ENCODE results near the gene MYH9.

The MYH9 gene

GRCh38 chr22:36419177-36419911 is 31.6 kb upstream of the MYH9 start:
- TF ChIP-seq CTCF (IDR thresholded peaks at IDR 0.05; ENCODE audit: insufficient read depth, missing control alignments) = no peak
- no peak for FAIRE-seq
- DNase-seq (ENCODE audit: insufficient read length, low spot score) = no peak

- no peak for DNase-seq (ENCODE audit: insufficient read length, low spot score)
- TF ChIP-seq CTCF (IDR thresholded peaks at IDR 0.05; ENCODE audit: insufficient read depth, missing control alignments) = no peak
- no peak for FAIRE-seq
These were observed 29.5 kb upstream of the MYH9 start for GRCh38 chr22:36417281-36417686.

- TF ChIP-seq CTCF (IDR thresholded peaks at IDR 0.05; ENCODE audit: insufficient read depth, missing control alignments) = no peak
- FAIRE-seq (no peak), DNase-seq (ENCODE audit: insufficient read length, low spot score) (no peak)
These were observed 27.8 kb upstream of the MYH9 start for GRCh38 chr22:36415415-36416168.

- no peak for TF ChIP-seq CTCF (IDR thresholded peaks at IDR 0.05; ENCODE audit: insufficient read depth, missing control alignments)
- FAIRE-seq (no peak), DNase-seq (ENCODE audit: insufficient read length, low spot score) (no peak)
These were observed 25.4 kb upstream of the MYH9 start for GRCh38 chr22:36413022-36413775.

GRCh38 chr22:36411589-36412258 is 24.0 kb upstream of the MYH9 start:
- DNase-seq (ENCODE audit: insufficient read length, low spot score) = no peak
- FAIRE-seq = no peak

More at GRCh38 chr22:36411589-36412258, 24.0 kb upstream of the MYH9 start:
- no peak for TF ChIP-seq CTCF (IDR thresholded peaks at IDR 0.05; ENCODE audit: insufficient read depth, missing control alignments)
